IPS DF 19.7 (cell line): ENCODE measurements around the gene CRYBG3.

Experiments
- DNase-seq: peaks from one replicate; pipeline ENCODE4 v3.0.0-alpha.2; 2013; ENCODE audit warnings: low read depth, low spot score

The CRYBG3 gene

GRCh38 chr3:97838393-97838792, 16.6 kb downstream of the CRYBG3 start:
- DNase-seq: no peak

- no peak for DNase-seq
Measured at GRCh38 chr3:97839944-97840343, 18.1 kb downstream of the CRYBG3 start.

- DNase-seq: no peak
Measured at GRCh38 chr3:97841304-97841703, 19.5 kb downstream of the CRYBG3 start.

GRCh38 chr3:97841956-97842355, 20.1 kb downstream of the CRYBG3 start:
- DNase-seq: no peak

GRCh38 chr3:97848779-97849178, 27.0 kb downstream of the CRYBG3 start:
- no peak for DNase-seq

GRCh38 chr3:97857401-97857800, 35.6 kb downstream of the CRYBG3 start:
- DNase-seq: no peak

- DNase-seq: no peak
Measured at GRCh38 chr3:97860364-97860763, 38.6 kb downstream of the CRYBG3 start.

- no peak for DNase-seq
Measured at GRCh38 chr3:97862582-97862981, 40.8 kb downstream of the CRYBG3 start.

GRCh38 chr3:97863031-97863430, 41.2 kb downstream of the CRYBG3 start:
- DNase-seq: no peak

- DNase-seq: no peak
Measured at GRCh38 chr3:97863775-97864174, 42.0 kb downstream of the CRYBG3 start.

GRCh38 chr3:97871186-97871585, 49.4 kb downstream of the CRYBG3 start:
- DNase-seq: no peak

- no peak for DNase-seq
Measured at GRCh38 chr3:97871801-97872524, 50.2 kb downstream of the CRYBG3 start.

- no peak for DNase-seq
Measured at GRCh38 chr3:97872525-97873042, 50.8 kb downstream of the CRYBG3 start.

- no peak for DNase-seq
Measured at GRCh38 chr3:97880267-97880666, 58.5 kb downstream of the CRYBG3 start.

GRCh38 chr3:97882975-97883598, 61.3 kb downstream of the CRYBG3 start:
- DNase-seq: no peak

- no peak for DNase-seq
Measured at GRCh38 chr3:97883736-97884135, 61.9 kb downstream of the CRYBG3 start.

GRCh38 chr3:97884586-97885123, 62.8 kb downstream of the CRYBG3 start:
- no peak for DNase-seq

GRCh38 chr3:97885931-97886824, 64.4 kb downstream of the CRYBG3 start:
- DNase-seq: no peak

- DNase-seq: no peak
Measured at GRCh38 chr3:97889814-97890213, 68.0 kb downstream of the CRYBG3 start.

- DNase-seq: no peak
Measured at GRCh38 chr3:97892852-97893251, 71.0 kb downstream of the CRYBG3 start.

GRCh38 chr3:97895216-97895615, 73.4 kb downstream of the CRYBG3 start:
- no peak for DNase-seq

GRCh38 chr3:97896129-97896528, 74.3 kb downstream of the CRYBG3 start:
- DNase-seq: no peak
